Naive B cell (primary cell): ENCODE measurements around the gene ELOVL5. TPM values are rescaled to one million over a fixed set of nuclear protein-coding genes. Genes with fewer than 3 reads are reported as not detected.
A peak's percentile ranks its signal among the peaks of the same experiment; 100 is the strongest.

Source experiments
- ATAC-seq, 2 donors: fragments of 150-1000 bp; cut with Tn5 transposase; 2 replicates each; pipeline ENCODE4 v1.10.0; 2021; ENCODE audit warnings: low read depth in 2 of 2, mild to moderate bottlenecking in 2 of 2, moderate library complexity in 2 of 2
- DNase-seq: peaks from one replicate; pipeline ENCODE4 v3.0.0; 2022
- H3K27ac Mint-ChIP-seq, 6 donors: one replicate each; pipeline ENCODE4 v1.8.0; 2020 to 2022; ENCODE audit warnings: mild to moderate bottlenecking in 6 of 6, mixed read lengths in 6 of 6, moderate library complexity in 5 of 6, inconsistent platforms in 2 of 6
- H3K27me3 Mint-ChIP-seq, 3 donors: one replicate each; pipeline ENCODE4 v1.8.0; 2021 to 2022; ENCODE audit warnings: mixed read lengths in 3 of 3, mild to moderate bottlenecking in 1 of 3
- H3K36me3 Mint-ChIP-seq, 2 donors: one replicate each; pipeline ENCODE4 v1.8.0; 2020 to 2022; ENCODE audit warnings: mixed read lengths in 2 of 2, inconsistent platforms in 1 of 2, mild to moderate bottlenecking in 1 of 2
- H3K4me1 Mint-ChIP-seq, 3 donors: one replicate each; pipeline ENCODE4 v1.8.0; 2020 to 2022; ENCODE audit warnings: mixed read lengths in 3 of 3, inconsistent platforms in 1 of 3, mild to moderate bottlenecking in 1 of 3, moderate library complexity in 1 of 3
- H3K4me3 Mint-ChIP-seq, 8 donors: one replicate each; pipeline ENCODE4 v1.8.0; 2020 to 2022; ENCODE audit warnings: mild to moderate bottlenecking in 8 of 8, mixed read lengths in 8 of 8, moderate library complexity in 8 of 8, inconsistent platforms in 2 of 8
- H3K9me3 Mint-ChIP-seq, 7 donors: one replicate each; pipeline ENCODE4 v1.8.0; 2020 to 2022; ENCODE audit warnings: mixed read lengths in 7 of 7, mild to moderate bottlenecking in 5 of 7, inconsistent platforms in 2 of 7, moderate library complexity in 1 of 7
- polyA plus RNA-seq, 6 donors: library from polyadenylated mRNA; unstranded; fragments of 300-500 nt; fragmentation: Illumina TruSeq; gene quantifications; one replicate each; pipeline ENCODE4 v1.2.3, GENCODE V29; 2021; ENCODE audit warnings: low read depth in 6 of 6

Gene ELOVL5
- polyA plus RNA-seq, 6 donors from 2014 or later, result 124 to 200 (median 166) TPM

DNA sequence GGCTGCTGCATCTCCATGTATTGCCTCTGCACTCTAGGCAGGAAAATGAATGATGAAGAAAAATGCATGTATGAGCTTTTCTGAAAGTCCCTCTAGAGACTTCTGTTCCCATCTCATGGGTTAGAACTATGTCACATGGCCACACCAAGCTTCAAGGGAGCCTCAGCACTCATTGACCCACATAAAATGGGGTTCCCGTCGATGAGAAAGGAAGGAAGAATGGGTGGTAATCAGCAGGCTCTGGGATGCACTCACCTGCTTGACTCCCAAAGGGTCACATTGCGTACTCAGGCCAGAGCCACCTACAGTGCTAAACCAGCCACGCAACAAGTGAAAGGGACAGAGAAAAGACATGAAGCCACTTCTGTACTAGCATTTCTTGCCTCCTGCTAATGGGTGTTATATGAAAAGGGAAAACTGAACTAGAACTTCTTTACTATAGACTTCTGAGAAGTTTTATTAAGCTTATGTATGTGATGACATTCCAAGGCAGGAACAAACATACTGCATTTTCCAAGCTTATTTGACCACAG is 104.3 kb downstream of the ELOVL5 start:
- no peaks in the 10 kb centered on the region for H3K27me3 Mint-ChIP-seq
- peaks cover 9 to 17% of the 10 kb centered on the region in 2 donors for H3K36me3 Mint-ChIP-seq
- DNase-seq (no peak), ATAC-seq (peak; percentile 19 to 22)
- peak overlapping the region; percentile 61 to 89 (median 75) for H3K4me3 Mint-ChIP-seq
- H3K27ac Mint-ChIP-seq, result peak overlapping the region; percentile 93 to 98 (median 96)
- H3K9me3 Mint-ChIP-seq, result peaks cover 4 to 19% (median 11%) of the 10 kb centered on the region in 7 donors
- peaks cover 65 to 93% (median 82%) of the 10 kb centered on the region in 3 donors for H3K4me1 Mint-ChIP-seq

DNA sequence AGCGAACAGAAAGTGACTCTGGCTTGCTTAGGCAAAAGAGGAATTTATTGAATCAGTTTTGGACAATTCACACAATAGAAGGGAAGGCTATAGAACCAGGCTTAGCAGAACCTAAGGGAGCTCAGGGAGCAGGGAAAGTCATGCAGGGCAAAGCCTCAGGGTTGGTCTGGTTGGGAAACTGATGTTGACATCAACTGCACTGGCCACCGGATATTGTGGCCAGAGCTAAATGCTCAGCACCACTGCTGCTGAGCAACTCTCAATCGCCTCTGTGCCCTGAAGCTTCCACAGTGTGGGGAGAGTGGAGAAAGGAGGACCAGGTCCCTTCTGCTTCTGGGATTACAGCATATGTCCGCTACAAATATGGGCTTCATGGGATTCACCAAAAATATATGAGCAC is 106.8 kb downstream of the ELOVL5 start:
- Mint-ChIP-seq H3K27ac (peak overlapping the region; percentile 64 to 97 (median 94)), H3K4me3 (peak overlapping the region in 7 of 8 donors; percentile 3 to 82 (median 73)), H3K4me1 (peaks cover 70 to 100% (median 87%) of the 10 kb centered on the region in 3 donors), H3K36me3 (peaks cover 9 to 17% of the 10 kb centered on the region in 2 donors), H3K9me3 (peaks cover 6 to 25% (median 13%) of the 10 kb centered on the region in 7 donors), H3K27me3 (no peaks in the 10 kb centered on the region)
- ATAC-seq (no peak), DNase-seq (no peak)

GRCh38 chr6:53240761-53241160 is 108.0 kb downstream of the ELOVL5 start:
- H3K36me3 Mint-ChIP-seq, result peaks cover 9 to 22% of the 10 kb centered on the region in 2 donors
- H3K4me3 Mint-ChIP-seq, result peak overlapping the region; percentile 3 to 89 (median 76)
- DNase-seq (peak; percentile 72), ATAC-seq (peak; percentile 61 to 65)
- H3K4me1 Mint-ChIP-seq, result peaks cover 70 to 100% (median 87%) of the 10 kb centered on the region in 3 donors
- H3K27ac Mint-ChIP-seq, result peak overlapping the region; percentile 85 to 97 (median 94)
- H3K27me3 Mint-ChIP-seq, result no peaks in the 10 kb centered on the region
- peaks cover 6 to 25% (median 13%) of the 10 kb centered on the region in 7 donors for H3K9me3 Mint-ChIP-seq

GRCh38 chr6:53240139-53240538 is 108.6 kb downstream of the ELOVL5 start:
- Mint-ChIP-seq H3K27ac (peak overlapping the region in 5 of 6 donors; percentile 85 to 97 (median 96)), H3K36me3 (peaks cover 9 to 25% of the 10 kb centered on the region in 2 donors), H3K4me1 (peaks cover 73 to 100% (median 85%) of the 10 kb centered on the region in 3 donors), H3K27me3 (no peaks in the 10 kb centered on the region), H3K4me3 (peak overlapping the region in 6 of 8 donors; percentile 3 to 82 (median 64)), H3K9me3 (peaks cover 6 to 23% (median 12%) of the 10 kb centered on the region in 7 donors)
- ATAC-seq (no peak), DNase-seq (no peak)

DNA sequence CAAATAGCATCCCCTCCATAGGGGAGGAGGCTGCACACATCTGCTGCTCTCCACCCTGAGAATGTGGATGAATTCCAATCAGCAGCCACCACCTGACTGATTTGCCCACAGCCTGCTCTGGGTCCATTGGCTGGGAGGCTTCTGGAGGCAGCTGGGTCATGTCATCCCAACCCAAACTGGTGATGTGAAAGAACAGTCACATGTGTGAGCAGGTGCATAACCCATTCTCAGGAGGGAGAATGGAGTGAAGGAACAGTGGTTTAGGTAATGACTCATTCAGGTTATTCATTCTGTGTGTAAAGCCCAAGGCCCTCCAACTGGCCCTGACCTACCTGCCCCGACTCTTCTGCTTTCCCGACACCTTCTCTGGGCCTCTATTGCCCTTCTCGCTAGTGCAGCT is 109.2 kb downstream of the ELOVL5 start:
- H3K36me3 Mint-ChIP-seq, result peaks cover 9 to 25% of the 10 kb centered on the region in 2 donors
- no peaks in the 10 kb centered on the region for H3K27me3 Mint-ChIP-seq
- peak overlapping the region in 4 of 6 donors; percentile 62 to 93 (median 75) for H3K27ac Mint-ChIP-seq
- H3K4me1 Mint-ChIP-seq, result peaks cover 71 to 96% (median 79%) of the 10 kb centered on the region in 3 donors
- H3K9me3 Mint-ChIP-seq, result peaks cover 6 to 20% (median 12%) of the 10 kb centered on the region in 7 donors
- ATAC-seq (no peak), DNase-seq (no peak)
- peak overlapping the region in 4 of 8 donors; percentile 62 to 82 (median 68) for H3K4me3 Mint-ChIP-seq

DNA sequence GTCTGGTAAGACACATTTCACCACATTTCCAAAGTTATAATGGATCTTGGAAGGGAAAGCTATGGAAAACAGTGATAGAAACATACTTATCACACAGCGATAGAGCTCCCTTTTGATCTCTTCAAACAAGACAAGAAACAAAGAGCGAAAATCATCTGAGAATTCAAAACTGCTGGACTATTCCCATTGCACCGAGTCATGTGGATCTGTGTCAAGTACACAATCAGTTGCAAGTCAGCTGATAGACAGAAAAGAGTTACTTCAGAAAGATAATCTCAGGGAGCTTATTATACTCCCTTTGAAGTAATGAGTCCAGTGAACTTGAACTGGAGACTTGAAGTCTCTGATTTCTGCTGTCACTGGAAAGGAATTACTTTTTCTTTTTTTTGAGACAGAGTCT is 110.4 kb downstream of the ELOVL5 start:
- H3K27ac Mint-ChIP-seq, result peak overlapping the region; percentile 13 to 94 (median 65)
- H3K9me3 Mint-ChIP-seq, result peaks cover 6 to 20% (median 12%) of the 10 kb centered on the region in 7 donors
- ATAC-seq, result no peak
- peak overlapping the region in 3 of 8 donors; percentile 2 to 57 (median 33) for H3K4me3 Mint-ChIP-seq
- DNase-seq, result no peak
- peaks cover 9 to 25% of the 10 kb centered on the region in 2 donors for H3K36me3 Mint-ChIP-seq
- H3K27me3 Mint-ChIP-seq, result no peaks in the 10 kb centered on the region
- peaks cover 65 to 85% (median 72%) of the 10 kb centered on the region in 3 donors for H3K4me1 Mint-ChIP-seq

DNA sequence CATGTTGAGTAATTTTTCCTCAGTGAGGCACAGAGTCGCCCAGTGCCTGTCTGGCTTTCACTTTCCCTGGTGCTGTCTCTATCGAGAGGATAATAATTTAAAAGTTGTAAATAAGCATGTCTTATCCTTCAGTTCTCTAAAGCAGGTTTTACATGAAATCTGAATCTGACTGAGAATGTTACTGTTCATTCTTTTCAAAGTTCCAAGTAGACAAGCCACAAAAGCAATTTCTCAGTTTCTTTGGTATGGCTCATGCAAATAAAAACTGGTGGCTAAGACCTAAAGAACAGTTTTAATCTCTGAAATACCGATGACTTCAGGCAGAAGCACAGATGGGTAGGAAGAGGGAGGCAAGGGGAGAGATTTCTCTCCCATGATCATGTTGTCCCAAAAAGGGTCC is 112.5 kb downstream of the ELOVL5 start:
- Mint-ChIP-seq H3K9me3 (peaks cover 3 to 20% (median 12%) of the 10 kb centered on the region in 7 donors), H3K27me3 (no peaks in the 10 kb centered on the region), H3K36me3 (peaks cover 9 to 25% of the 10 kb centered on the region in 2 donors), H3K4me3 (peak overlapping the region; percentile 2 to 78 (median 54)), H3K4me1 (peaks cover 70 to 85% (median 77%) of the 10 kb centered on the region in 3 donors), H3K27ac (peak overlapping the region; percentile 42 to 92 (median 86))
- ATAC-seq (no peak), DNase-seq (no peak)

GRCh38 chr6:53235508-53235907 is 113.2 kb downstream of the ELOVL5 start:
- ATAC-seq (no peak), DNase-seq (no peak)
- H3K36me3 Mint-ChIP-seq, result peaks cover 4 to 19% of the 10 kb centered on the region in 2 donors
- H3K27me3 Mint-ChIP-seq, result no peaks in the 10 kb centered on the region
- peaks cover under 1 to 14% (median 6%) of the 10 kb centered on the region in 7 donors for H3K9me3 Mint-ChIP-seq
- peaks cover 70 to 85% (median 77%) of the 10 kb centered on the region in 3 donors for H3K4me1 Mint-ChIP-seq
- H3K27ac Mint-ChIP-seq, result peak overlapping the region in 5 of 6 donors; percentile 1 to 91 (median 81)
- peak overlapping the region in 3 of 8 donors; percentile 51 to 72 (median 53) for H3K4me3 Mint-ChIP-seq

DNA sequence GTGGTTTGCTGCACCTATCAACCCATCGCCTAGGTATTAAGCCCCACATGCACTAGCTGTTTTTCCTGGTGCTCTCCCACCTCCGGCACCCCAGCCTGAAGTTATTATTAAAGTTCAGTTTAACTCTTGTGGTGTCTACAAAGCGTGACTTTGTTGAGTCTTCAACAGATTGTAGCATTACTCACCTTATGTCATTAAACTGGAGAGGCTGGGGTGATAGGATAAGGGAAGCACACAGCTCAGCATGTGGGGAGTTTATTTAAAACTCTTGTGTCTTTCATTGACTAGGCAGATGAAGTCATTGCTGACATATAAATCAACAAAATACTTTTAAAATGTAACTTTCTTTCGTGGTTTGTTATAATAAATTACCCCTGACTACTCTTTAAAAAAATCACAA is 115.4 kb downstream of the ELOVL5 start:
- Mint-ChIP-seq H3K4me3 (peak overlapping the region in 4 of 8 donors; percentile 9 to 83 (median 32)), H3K9me3 (peaks cover 0 to 6% (median 0%) of the 10 kb centered on the region in 7 donors), H3K4me1 (peaks cover 71 to 80% (median 75%) of the 10 kb centered on the region in 3 donors), H3K36me3 (peaks cover 0 to 8% of the 10 kb centered on the region in 2 donors), H3K27ac (peak overlapping the region in 1 of 6 donors; percentile 87), H3K27me3 (no peaks in the 10 kb centered on the region)
- ATAC-seq (no peak), DNase-seq (no peak)

DNA sequence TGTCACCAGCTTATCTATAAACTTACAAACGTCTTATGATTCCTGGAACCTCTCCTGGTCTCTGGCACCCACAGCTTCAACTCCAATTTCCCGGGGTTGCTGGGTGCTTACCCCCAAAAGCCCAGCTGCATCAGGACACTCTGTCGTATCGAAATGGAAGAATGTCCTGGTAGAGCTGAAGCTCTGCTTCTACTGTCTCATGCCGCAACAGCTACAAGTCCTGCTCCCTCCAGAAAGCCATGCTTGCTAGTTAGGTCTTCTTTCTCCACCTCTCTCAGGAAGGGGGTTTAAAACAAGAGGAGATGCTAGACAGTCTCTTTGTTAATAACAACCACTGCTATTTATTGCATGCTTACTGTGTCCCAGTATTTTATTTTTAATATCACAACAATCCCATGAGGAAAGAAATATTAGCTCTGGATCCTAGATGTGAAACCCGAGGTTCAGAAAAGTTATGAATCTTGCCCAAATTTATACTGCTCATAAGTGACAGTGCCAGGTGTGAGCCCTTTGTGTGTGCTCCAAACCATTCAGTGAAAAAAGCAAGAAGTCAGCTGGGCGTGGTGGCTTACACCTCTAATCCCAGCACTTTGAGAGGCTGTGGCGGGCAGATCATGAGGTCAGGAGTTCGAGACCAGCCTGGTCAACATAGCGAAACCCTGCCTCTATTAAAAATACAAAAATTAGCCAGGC is 117.8 kb downstream of the ELOVL5 start:
- Mint-ChIP-seq H3K9me3 (no peaks in the 10 kb centered on the region), H3K4me1 (peaks cover 51 to 61% (median 51%) of the 10 kb centered on the region in 3 donors)
- ATAC-seq, result no peak

DNA sequence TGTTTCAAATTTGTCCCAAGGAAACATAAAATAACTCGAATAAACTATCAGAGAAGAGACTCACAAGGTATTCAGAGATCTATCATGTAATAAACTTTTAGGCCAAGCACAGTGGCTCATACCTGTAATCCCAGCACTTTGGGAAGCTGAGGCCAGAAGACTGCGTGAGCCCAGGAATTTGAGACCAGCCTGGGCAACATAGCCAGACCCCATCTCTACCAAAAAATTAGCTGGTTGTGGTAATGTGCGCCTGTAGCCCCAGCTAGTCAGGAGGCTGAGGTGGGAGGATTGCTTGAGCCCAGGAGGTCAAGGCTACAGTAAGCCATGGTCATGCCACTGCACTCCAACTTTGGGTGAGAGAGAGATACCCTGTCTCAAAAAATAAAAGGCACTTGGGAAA is 120.9 kb downstream of the ELOVL5 start:
- Mint-ChIP-seq H3K27ac (peak overlapping the region in 3 of 6 donors; percentile 36 to 47 (median 42)), H3K9me3 (no peaks in the 10 kb centered on the region), H3K4me1 (peaks cover 50 to 57% (median 54%) of the 10 kb centered on the region in 3 donors), H3K4me3 (peak overlapping the region in 1 of 8 donors; percentile 5), H3K36me3 (peaks cover 0 to 5% of the 10 kb centered on the region in 2 donors), H3K27me3 (no peaks in the 10 kb centered on the region)
- DNase-seq, result no peak
- no peak for ATAC-seq

More for the DNA sequence above, 117.8 kb downstream of the ELOVL5 start:
- H3K27me3 Mint-ChIP-seq, result no peaks in the 10 kb centered on the region
- DNase-seq, result no peak
- peaks cover 0 to 4% of the 10 kb centered on the region in 2 donors for H3K36me3 Mint-ChIP-seq
- peak overlapping the region; percentile 58 to 95 (median 84) for H3K27ac Mint-ChIP-seq
- peak overlapping the region in 6 of 8 donors; percentile 37 to 83 (median 54) for H3K4me3 Mint-ChIP-seq

GRCh38 chr6:53220605-53221004 is 128.1 kb downstream of the ELOVL5 start:
- H3K27me3 Mint-ChIP-seq, result no peaks in the 10 kb centered on the region
- ATAC-seq (peak; percentile 36 to 43), DNase-seq (no peak)
- peaks cover 0 to 9% (median 3%) of the 10 kb centered on the region in 7 donors for H3K9me3 Mint-ChIP-seq
- H3K27ac Mint-ChIP-seq, result peak overlapping the region; percentile 12 to 93 (median 90)
- H3K36me3 Mint-ChIP-seq, result peaks cover 11 to 31% of the 10 kb centered on the region in 2 donors
- H3K4me3 Mint-ChIP-seq, result peak overlapping the region in 6 of 8 donors; percentile 4 to 77 (median 64)
- peaks cover 46 to 84% (median 72%) of the 10 kb centered on the region in 3 donors for H3K4me1 Mint-ChIP-seq
